IPS-11a (cell line): ENCODE data around the gene PPP1R36.
"Not testable (repeated sequence)": the region's sequence is repeated elsewhere in the genome, so short reads cannot be mapped to it uniquely, and the experiment has no call there.

Source experiments
- H3K4me3 ChIP-seq: one replicate; pipeline ENCODE4 v1.5.1; 2013; ENCODE audit warnings: low read depth, low read length, control low read depth

PPP1R36 gene

GRCh38 chr14:64610049-64610746 is 60.4 kb downstream of the PPP1R36 start:
- no peak overlapping the region for H3K4me3 ChIP-seq

GRCh38 chr14:64611358-64612020 is 61.7 kb downstream of the PPP1R36 start:
- no peak overlapping the region for H3K4me3 ChIP-seq

GRCh38 chr14:64612021-64612380 is 62.2 kb downstream of the PPP1R36 start:
- H3K4me3 ChIP-seq = no peak overlapping the region

- H3K4me3 ChIP-seq = no peak overlapping the region
These were observed 63.4 kb downstream of the PPP1R36 start for GRCh38 chr14:64612971-64613666.

- no peak overlapping the region for H3K4me3 ChIP-seq
These were observed 64.4 kb downstream of the PPP1R36 start for GRCh38 chr14:64614166-64614565.

GRCh38 chr14:64614805-64615391 is 65.1 kb downstream of the PPP1R36 start:
- H3K4me3 ChIP-seq = no peak overlapping the region

GRCh38 chr14:64617872-64618408 is 68.2 kb downstream of the PPP1R36 start:
- H3K4me3 ChIP-seq = not testable (repeated sequence)

- H3K4me3 ChIP-seq = no peak overlapping the region
These were observed 71.1 kb downstream of the PPP1R36 start for GRCh38 chr14:64620910-64621309.

GRCh38 chr14:64623554-64624165 is 73.9 kb downstream of the PPP1R36 start:
- no peak overlapping the region for H3K4me3 ChIP-seq

GRCh38 chr14:64625386-64626232 is 75.8 kb downstream of the PPP1R36 start:
- no peak overlapping the region for H3K4me3 ChIP-seq

- H3K4me3 ChIP-seq = no peak overlapping the region
These were observed 79.2 kb downstream of the PPP1R36 start for GRCh38 chr14:64628940-64629408.

- H3K4me3 ChIP-seq = no peak overlapping the region
These were observed 81.0 kb downstream of the PPP1R36 start for GRCh38 chr14:64630778-64631177.

GRCh38 chr14:64631222-64631621 is 81.5 kb downstream of the PPP1R36 start:
- not testable (repeated sequence) for H3K4me3 ChIP-seq

GRCh38 chr14:64632056-64632455 is 82.3 kb downstream of the PPP1R36 start:
- H3K4me3 ChIP-seq = no peak overlapping the region

GRCh38 chr14:64634558-64634957 is 84.8 kb downstream of the PPP1R36 start:
- no peak overlapping the region for H3K4me3 ChIP-seq

GRCh38 chr14:64636208-64636979 is 86.6 kb downstream of the PPP1R36 start:
- no peak overlapping the region for H3K4me3 ChIP-seq

GRCh38 chr14:64636980-64637429 is 87.2 kb downstream of the PPP1R36 start:
- H3K4me3 ChIP-seq = no peak overlapping the region

- no peak overlapping the region for H3K4me3 ChIP-seq
These were observed 88.1 kb downstream of the PPP1R36 start for GRCh38 chr14:64637735-64638473.
